Measurements from ENCODE around the gene OXCT1. TPM values are rescaled to one million over a fixed set of nuclear protein-coding genes. Genes with fewer than 3 reads are reported as not detected.
A peak's percentile ranks its signal among the peaks of the same experiment; 100 is the strongest.

Gene OXCT1
- polyA plus RNA-seq, 6 donors from 2014 or later = 25.8 to 28.6 (median 26.5) TPM

DNA sequence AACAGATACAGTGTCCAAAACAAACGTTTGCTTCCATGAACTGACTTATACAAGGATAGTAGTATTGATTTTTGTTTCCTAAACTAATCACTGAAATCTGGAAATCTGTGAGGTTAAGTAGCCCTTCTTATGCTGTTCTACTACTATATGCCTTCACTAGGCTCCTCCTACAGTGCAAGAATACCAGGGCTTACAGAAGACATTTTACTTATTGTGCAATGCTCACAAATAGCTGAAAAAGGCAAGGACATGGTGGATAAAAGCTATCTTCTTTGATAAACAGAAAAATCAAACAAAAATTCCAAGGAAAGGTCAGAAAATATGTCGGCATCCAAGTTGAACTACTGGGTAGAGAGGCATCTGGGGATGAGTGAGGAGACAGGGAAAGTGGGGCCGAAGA, 61.9 kb downstream of the OXCT1 start:
- Mint-ChIP-seq H3K36me3 (peaks cover 36 to 38% of the 10 kb centered on the region in 2 donors), H3K4me1 (peaks cover 4 to 25% (median 24%) of the 10 kb centered on the region in 3 donors), H3K27ac (no peak overlapping the region), H3K9me3 (peaks cover 0 to 5% (median 0%) of the 10 kb centered on the region in 7 donors), H3K4me3 (no peak overlapping the region), H3K27me3 (no peaks in the 10 kb centered on the region)
- DNase-seq = no peak
- ATAC-seq (ENCODE audit: low read depth in 2 of 2) = no peak

DNA sequence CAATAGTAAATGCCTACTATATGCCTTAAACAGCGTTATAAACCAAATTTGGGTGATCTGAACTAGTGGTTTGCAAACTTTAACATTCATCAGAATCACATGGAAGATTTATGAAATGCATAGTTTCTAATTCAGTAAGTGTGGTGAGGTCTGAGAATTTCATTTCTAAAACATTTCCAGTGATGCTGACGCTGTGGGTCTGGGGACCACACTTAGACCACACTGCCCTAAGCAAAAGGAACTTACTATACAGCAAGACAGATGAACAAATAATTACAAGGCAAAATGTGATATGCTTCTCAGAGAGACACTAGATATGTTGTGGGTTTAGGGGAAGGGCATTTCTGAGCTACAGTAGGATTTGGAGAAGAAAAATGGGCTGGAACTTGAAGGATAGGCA, 72.6 kb downstream of the OXCT1 start:
- Mint-ChIP-seq H3K4me1 (no peaks in the 10 kb centered on the region), H3K9me3 (no peaks in the 10 kb centered on the region), H3K4me3 (no peak overlapping the region), H3K27ac (peak overlapping the region in 1 of 6 donors; percentile 29), H3K36me3 (peaks cover 28 to 36% of the 10 kb centered on the region in 2 donors), H3K27me3 (no peaks in the 10 kb centered on the region)
- DNase-seq = no peak
- no peak for ATAC-seq (ENCODE audit: low read depth in 2 of 2)

DNA sequence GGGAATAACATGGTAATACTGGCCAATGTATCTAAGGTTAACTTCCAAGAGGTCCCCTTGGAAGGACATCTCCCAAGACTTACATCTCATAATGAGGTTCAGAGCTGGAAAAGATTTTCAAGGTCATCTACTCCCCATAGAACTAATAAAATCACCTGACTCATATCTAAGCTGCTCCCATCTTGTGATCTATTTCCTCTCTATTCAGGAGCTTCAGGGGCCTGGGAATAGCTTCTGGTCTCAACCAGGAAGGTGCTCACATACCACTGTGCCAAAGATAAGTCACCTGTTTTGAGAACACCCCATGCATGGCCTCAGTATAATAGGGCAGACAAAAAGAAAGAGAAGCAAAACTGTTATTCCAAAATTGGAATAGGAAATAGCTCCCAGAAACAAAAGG, 74.2 kb downstream of the OXCT1 start:
- H3K36me3 Mint-ChIP-seq = peaks cover 28 to 42% of the 10 kb centered on the region in 2 donors
- H3K4me3 Mint-ChIP-seq = no peak overlapping the region
- DNase-seq = no peak
- no peaks in the 10 kb centered on the region for H3K4me1 Mint-ChIP-seq
- H3K27me3 Mint-ChIP-seq = no peaks in the 10 kb centered on the region
- no peak for ATAC-seq (ENCODE audit: low read depth in 2 of 2)
- no peaks in the 10 kb centered on the region for H3K9me3 Mint-ChIP-seq
- H3K27ac Mint-ChIP-seq = peak overlapping the region in 2 of 6 donors; percentile 39 to 56

DNA sequence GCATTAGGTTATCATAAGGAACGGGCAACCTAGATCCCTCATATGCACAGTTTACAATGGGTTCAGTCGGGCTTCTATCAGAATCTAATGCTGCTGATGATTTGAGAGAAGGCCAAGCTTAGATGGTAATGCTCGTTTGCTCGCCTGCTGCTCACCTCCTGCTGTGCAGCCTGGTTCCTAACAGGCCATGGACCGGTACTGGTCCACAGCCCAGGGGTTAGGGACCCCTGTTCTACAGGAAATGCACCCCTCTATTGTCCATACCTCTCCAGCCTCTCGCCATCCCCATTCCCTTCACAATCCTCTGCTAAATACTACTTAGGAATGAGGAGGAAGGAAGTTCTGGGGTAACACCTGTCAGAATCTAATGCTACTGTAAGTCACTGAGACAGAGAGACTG, 75.1 kb downstream of the OXCT1 start:
- DNase-seq (no peak), ATAC-seq (ENCODE audit: low read depth in 2 of 2) (no peak)
- Mint-ChIP-seq H3K27ac (peak overlapping the region in 1 of 6 donors; percentile 26), H3K4me1 (no peaks in the 10 kb centered on the region), H3K27me3 (no peaks in the 10 kb centered on the region), H3K36me3 (peaks cover 19 to 36% of the 10 kb centered on the region in 2 donors), H3K4me3 (no peak overlapping the region), H3K9me3 (no peaks in the 10 kb centered on the region)

DNA sequence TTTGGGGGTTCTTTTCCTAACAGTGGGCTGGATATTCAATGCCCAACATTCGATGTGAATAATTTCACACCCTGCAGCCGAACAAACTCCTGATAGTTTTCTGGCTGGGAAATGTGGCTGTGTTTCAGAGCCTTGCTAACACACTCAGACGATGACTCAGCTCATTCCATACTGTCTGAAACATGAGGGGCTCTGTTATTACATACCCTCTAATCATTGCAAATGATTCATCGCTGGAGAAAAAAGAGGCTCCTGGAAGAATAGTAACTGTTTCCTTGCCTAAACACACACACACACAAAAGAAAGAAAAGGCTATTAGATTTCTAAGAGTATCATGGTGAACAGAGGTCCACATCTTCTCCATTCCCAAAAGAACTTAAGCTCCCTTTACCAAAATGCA, 75.8 kb downstream of the OXCT1 start:
- Mint-ChIP-seq H3K27ac (no peak overlapping the region), H3K4me3 (no peak overlapping the region), H3K4me1 (no peaks in the 10 kb centered on the region), H3K36me3 (peaks cover 14 to 36% of the 10 kb centered on the region in 2 donors), H3K9me3 (no peaks in the 10 kb centered on the region), H3K27me3 (no peaks in the 10 kb centered on the region)
- no peak for DNase-seq
- ATAC-seq (ENCODE audit: low read depth in 2 of 2) = no peak

DNA sequence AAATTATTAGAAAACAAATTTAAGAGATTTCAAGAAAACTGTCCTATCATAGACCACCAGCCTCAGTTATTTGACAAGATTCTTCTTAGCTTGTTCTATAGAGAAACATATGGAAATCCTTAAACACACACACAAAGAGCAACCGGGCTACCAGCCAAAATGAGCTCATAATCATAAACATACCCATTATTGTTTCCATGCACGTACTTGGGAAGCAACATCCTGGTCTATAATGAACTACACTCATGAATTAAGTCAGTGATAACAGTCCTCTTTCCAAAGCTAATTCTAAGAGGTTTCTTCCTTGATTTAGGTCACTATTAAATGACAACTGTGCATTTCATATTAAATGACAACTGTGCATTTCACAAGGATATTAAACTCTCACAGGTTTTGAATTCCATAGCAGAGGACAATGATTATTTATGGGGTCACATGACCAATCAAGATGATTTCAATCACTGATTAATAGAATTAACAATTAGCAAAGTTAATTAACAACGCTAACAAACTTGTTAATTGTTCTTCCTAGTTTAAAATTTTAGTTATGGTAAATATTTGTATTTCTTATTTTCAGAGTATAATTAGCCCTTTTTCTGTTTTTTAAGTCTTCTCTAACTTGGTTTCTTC, 77.0 kb downstream of the OXCT1 start:
- H3K27ac Mint-ChIP-seq = no peak overlapping the region
- DNase-seq = no peak
- no peak overlapping the region for H3K4me3 Mint-ChIP-seq
- ATAC-seq (ENCODE audit: low read depth in 2 of 2) = no peak
- no peaks in the 10 kb centered on the region for H3K27me3 Mint-ChIP-seq
- peaks cover 14 to 36% of the 10 kb centered on the region in 2 donors for H3K36me3 Mint-ChIP-seq
- no peaks in the 10 kb centered on the region for H3K4me1 Mint-ChIP-seq
- no peaks in the 10 kb centered on the region for H3K9me3 Mint-ChIP-seq

DNA sequence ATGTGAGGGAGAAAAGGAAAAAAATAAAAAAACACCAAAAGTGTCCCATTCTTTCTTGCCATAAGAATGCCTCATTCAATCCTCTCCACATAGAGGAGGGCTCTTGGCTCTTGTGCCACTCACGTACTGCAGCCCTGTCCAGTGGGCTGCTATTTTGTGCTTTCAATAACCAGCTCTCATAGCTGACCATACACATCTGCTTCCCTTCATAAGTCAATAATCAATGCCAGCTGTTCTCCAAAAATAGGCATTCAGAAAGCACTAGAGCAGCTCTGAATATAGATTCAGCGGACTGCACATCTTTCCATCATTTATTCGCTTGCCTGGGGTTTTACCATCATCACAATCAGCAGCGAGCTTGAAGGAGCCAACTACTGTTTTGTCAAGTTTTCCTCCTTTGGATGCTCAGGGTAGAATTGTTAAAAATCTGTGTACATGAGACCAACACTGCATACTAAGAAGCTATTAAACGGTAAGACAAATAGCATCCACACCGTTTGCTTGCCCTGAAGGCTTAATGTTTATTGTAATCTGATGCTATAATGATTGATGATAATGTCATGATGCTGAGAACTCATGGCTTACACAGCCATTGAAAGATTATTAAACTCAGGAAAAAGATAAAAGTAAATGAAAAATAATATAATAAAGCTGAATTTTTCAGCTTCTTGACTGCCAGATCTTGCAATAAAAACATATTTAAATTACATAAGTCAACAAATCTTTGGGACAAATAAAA, 80.0 kb downstream of the OXCT1 start:
- ATAC-seq (ENCODE audit: low read depth in 2 of 2) (no peak), DNase-seq (no peak)
- no peaks in the 10 kb centered on the region for H3K9me3 Mint-ChIP-seq
- H3K27ac Mint-ChIP-seq = no peak overlapping the region
- peaks cover 0 to 20% of the 10 kb centered on the region in 2 donors for H3K36me3 Mint-ChIP-seq
- H3K4me3 Mint-ChIP-seq = no peak overlapping the region
- no peaks in the 10 kb centered on the region for H3K4me1 Mint-ChIP-seq
- no peaks in the 10 kb centered on the region for H3K27me3 Mint-ChIP-seq

DNA sequence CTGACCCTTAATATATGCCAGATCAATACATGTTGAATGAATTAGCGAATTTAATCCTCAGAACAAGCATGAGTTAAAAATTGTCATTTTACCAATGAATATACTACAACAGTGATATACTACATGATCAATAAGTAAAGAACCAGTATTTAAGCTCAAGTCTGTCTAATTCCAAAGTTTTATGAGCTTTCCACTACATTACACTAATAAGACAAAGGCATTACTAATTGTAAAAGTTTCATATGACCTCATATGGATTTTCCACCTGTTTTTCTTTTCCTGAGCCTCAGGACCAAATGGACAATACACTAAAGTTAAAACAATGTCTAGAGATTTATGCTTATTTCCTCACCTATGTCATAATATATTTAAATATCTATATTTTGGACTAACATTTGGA, 80.8 kb downstream of the OXCT1 start:
- Mint-ChIP-seq H3K4me3 (no peak overlapping the region), H3K4me1 (no peaks in the 10 kb centered on the region), H3K36me3 (peaks cover 0 to 19% of the 10 kb centered on the region in 2 donors), H3K27ac (no peak overlapping the region), H3K27me3 (no peaks in the 10 kb centered on the region), H3K9me3 (no peaks in the 10 kb centered on the region)
- no peak for ATAC-seq (ENCODE audit: low read depth in 2 of 2)
- no peak for DNase-seq

DNA sequence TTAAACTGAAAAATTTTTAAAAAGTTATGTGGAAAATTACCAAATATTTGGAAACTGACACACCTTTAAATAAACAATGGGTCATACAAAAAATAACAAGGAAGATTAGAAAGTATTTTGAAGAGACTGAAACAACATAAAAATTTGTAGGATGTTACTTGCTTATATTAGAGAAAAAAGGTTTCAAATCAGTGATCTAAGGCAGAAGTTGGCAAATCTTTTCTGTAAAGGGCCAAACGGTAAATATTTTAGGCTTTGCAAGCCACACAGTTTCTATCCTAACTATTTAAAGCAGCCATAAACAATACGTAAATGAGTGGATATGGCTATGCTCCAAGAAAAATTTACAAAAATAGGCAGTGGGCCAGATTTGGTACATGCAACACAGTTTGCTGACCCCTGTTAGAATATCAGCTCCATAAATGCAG, 81.3 kb downstream of the OXCT1 start:
- DNase-seq (no peak), ATAC-seq (ENCODE audit: low read depth in 2 of 2) (no peak)
- no peak overlapping the region for H3K4me3 Mint-ChIP-seq
- no peak overlapping the region for H3K27ac Mint-ChIP-seq
- H3K4me1 Mint-ChIP-seq = no peaks in the 10 kb centered on the region
- no peaks in the 10 kb centered on the region for H3K27me3 Mint-ChIP-seq
- H3K36me3 Mint-ChIP-seq = peaks cover 0 to 19% of the 10 kb centered on the region in 2 donors
- no peaks in the 10 kb centered on the region for H3K9me3 Mint-ChIP-seq

DNA sequence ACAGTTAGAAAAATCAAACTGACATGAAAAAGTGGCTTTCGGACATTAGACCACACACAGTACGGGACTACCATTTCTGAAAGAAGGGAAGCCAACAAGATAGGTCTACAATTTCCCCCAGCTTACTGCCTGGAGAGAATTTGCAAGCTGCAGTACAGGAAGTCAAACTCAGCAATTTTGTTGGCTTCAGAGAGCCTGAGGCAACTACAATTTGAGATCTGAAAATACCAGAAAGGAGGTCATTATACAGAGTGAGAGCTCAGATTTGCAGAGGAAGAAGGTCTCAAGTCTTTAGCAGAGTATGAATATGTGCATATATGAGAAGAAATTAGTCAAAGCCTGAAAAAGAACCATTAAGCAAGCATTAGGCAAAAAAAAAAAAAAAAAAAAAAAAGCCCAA, 83.0 kb downstream of the OXCT1 start:
- peak overlapping the region in 1 of 6 donors; percentile 69 for H3K27ac Mint-ChIP-seq
- no peak overlapping the region for H3K4me3 Mint-ChIP-seq
- DNase-seq (no peak), ATAC-seq (ENCODE audit: low read depth in 2 of 2) (no peak)
- H3K27me3 Mint-ChIP-seq = no peaks in the 10 kb centered on the region
- H3K36me3 Mint-ChIP-seq = peaks cover 0 to 18% of the 10 kb centered on the region in 2 donors
- no peaks in the 10 kb centered on the region for H3K9me3 Mint-ChIP-seq
- no peaks in the 10 kb centered on the region for H3K4me1 Mint-ChIP-seq

DNA sequence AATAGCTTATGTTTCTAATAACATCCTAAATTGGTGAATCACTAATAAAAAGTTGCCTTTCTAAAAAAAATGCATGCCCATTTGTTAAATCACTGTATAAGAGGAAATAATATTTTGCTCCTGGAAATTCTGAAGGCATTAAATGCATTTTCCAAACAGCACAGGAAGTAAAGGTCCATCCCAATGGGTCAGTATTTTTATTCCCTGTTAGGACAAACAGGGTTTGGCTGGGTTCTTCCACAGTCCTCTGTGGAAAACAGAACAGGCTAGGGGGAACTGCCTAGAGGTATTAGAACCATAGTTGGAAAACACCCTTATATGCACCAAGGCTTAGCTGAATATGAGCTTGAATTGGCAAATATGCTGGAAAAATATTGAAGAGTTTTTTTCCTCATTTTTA, 85.2 kb downstream of the OXCT1 start:
- no peaks in the 10 kb centered on the region for H3K9me3 Mint-ChIP-seq

DNA sequence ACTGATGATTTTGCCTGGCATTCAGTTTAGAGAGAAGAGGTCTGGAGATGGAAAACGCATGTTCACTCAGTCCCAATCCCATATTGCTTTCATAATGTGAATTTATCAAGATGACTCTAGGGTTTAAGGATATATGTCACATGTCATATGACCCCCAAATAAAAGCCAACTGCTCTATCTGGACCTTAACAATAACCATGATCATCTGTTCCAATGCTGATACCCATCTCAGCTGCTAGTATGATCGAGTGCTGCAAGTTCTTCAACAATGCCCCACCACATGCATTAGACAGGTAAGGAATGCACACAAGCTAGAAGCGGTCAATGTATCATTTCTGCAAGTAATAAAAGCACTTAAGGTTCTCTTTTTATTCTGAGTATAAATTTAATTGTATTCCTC, 91.8 kb downstream of the OXCT1 start:
- DNase-seq (no peak), ATAC-seq (ENCODE audit: low read depth in 2 of 2) (no peak)
- Mint-ChIP-seq H3K4me1 (no peaks in the 10 kb centered on the region), H3K27me3 (no peaks in the 10 kb centered on the region), H3K27ac (no peak overlapping the region), H3K36me3 (peaks cover 9 to 28% of the 10 kb centered on the region in 2 donors), H3K9me3 (no peaks in the 10 kb centered on the region), H3K4me3 (no peak overlapping the region)

More for the DNA sequence above, 85.2 kb downstream of the OXCT1 start:
- Mint-ChIP-seq H3K4me1 (no peaks in the 10 kb centered on the region), H3K36me3 (peaks cover 0 to 25% of the 10 kb centered on the region in 2 donors), H3K4me3 (no peak overlapping the region), H3K27me3 (no peaks in the 10 kb centered on the region), H3K27ac (peak overlapping the region in 1 of 6 donors; percentile 16)
- DNase-seq (no peak), ATAC-seq (ENCODE audit: low read depth in 2 of 2) (no peak)

DNA sequence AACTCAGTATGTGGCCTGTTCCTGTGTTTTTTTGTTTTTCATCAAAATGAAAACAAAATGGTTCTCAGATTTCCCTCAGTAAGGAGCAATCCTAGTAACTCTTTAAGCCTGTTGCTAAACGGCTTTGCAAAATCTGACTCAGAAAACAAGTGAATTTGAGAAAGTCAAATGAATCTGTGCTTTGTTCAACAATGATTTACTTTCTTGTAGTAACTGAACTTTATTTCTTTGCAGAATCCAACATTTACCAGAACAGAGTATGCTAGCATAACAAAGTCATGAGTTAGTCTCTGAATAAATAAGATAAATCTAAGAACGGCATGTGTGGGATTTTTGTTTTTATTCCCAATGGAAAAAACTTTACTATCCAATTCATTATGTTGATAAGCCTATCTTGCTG, 93.8 kb downstream of the OXCT1 start:
- Mint-ChIP-seq H3K9me3 (no peaks in the 10 kb centered on the region), H3K4me1 (peaks cover 0 to 10% (median 3%) of the 10 kb centered on the region in 3 donors), H3K4me3 (no peak overlapping the region), H3K27me3 (no peaks in the 10 kb centered on the region), H3K36me3 (peaks cover 9 to 19% of the 10 kb centered on the region in 2 donors), H3K27ac (no peak overlapping the region)
- no peak for ATAC-seq (ENCODE audit: low read depth in 2 of 2)
- DNase-seq = no peak

DNA sequence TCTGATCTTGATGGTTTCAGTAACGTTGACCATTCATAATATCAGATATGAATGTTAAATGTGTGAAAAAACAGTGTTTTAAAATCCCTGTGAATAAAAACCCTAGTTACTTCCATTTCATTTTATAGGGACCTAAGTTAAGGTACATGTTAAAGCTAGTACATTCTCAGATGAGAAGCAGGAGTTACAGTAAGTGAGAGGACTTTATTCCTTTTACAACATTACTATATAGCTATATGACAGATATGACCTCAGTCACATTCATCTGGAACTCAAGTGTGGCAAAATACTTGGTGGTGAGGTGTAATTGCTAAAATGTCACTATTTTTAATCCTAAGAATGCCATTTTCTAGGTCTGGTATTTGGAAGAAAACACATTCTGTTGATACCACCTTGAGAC, 96.4 kb downstream of the OXCT1 start:
- DNase-seq (no peak), ATAC-seq (ENCODE audit: low read depth in 2 of 2) (no peak)
- H3K27ac Mint-ChIP-seq = no peak overlapping the region
- no peaks in the 10 kb centered on the region for H3K27me3 Mint-ChIP-seq
- H3K36me3 Mint-ChIP-seq = peaks cover 9 to 19% of the 10 kb centered on the region in 2 donors
- H3K4me3 Mint-ChIP-seq = no peak overlapping the region
- H3K4me1 Mint-ChIP-seq = peaks cover 0 to 10% (median 3%) of the 10 kb centered on the region in 3 donors
- no peaks in the 10 kb centered on the region for H3K9me3 Mint-ChIP-seq
